Head of caudate nucleus (tissue), 42 donors: ENCODE data around the gene UBA52.

ENCODE experiments used
- DNase-seq, 42 donors: peaks; one replicate each; pipeline versions ENCODE4 v3.0.0 to v3.0.0-alpha.2; 2020 to 2021; ENCODE audit warnings: mixed read lengths in 7 of 42
- intact Hi-C: fragments of 100-400 bp; cut with DNase I; formaldehyde crosslinking; loops from one replicate; pipeline ENCODE4 v1.15.0; 2022

UBA52 gene

DNA sequence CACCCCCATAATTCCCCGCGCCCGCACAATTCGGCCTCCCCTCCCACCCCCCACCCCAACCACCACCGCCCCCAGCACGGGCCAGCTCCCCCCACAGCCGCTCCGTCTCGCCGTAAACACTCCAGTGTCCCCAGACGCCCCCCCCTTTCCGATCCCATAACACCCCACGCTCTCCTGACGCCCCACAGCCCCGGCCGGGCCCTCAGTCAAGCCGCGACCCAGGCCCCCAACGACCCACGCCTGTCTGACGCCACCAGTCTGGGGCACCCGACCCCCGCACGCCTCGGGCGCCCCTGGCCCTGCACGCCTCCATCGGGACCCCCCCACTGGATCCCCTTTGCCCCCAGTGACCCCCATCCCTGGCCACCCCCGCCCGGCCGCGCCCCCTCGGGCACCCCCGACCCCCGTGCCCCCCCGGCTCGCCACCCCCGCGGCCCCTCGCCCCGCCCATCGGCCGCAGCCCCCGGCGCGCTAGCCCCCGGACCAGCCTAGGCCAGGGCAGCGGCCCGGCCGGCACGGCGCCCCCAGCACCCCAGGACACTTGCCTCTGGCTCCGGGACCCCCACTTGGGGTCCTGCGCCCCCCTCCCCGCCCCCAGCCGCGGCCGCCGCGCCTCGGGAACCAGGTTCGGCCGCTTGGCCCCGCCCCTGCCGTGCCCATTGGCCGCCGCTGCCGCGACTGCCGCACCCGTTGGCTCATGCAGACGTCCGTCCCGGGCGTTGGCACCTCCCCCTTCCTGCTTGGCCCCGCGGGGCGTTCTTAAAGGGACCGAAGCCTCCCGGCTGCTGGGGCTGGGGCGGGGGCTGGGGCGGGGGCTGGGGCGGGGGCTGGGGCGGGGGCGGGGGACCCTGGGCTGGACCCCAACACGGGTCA is 28.5 kb upstream of the UBA52 start, which contains the start of gene FKBP8:
Gene FKBP8 (minus strand): TSS at position 633 of the 873 bp plus-strand sequence. CDS start 1,603 bp downstream, outside the sequence.
- peak; percentile 91 to 98 (median 96) for DNase-seq
- intact Hi-C loops = no loop called here

DNA sequence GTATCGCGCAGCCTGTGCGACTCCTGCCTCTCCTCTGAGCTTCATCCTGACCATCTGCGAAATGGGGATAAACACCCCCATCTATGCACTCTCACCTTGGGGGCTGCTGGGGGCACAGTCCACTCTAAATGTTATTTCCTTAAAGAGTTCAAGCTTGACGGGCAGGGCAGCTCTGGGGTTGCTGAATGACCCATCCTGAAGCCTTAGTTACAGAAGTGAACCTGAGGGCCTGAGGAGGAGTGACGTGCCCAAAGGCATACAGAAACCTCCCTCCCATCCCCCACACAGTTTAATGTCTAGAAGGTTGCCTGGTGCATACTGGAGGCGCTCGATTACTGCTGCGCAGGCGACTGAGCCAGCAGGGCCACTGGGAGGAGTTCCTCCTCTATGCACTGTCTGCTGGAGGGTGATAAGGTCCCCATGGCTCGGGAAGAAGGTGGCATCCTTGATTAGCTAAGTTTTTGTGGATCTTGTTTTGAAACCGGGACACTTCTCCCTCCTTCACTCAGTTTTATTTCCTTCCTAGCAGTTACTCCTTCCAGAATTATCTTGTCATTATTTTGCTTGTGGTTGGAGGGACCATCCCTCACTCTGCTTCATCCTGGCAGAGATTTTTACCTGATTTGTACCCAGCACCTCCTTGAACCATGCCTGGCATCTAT is 27.7 kb upstream of the UBA52 start:
- peak in 41 of 42 donors; percentile 27 to 91 (median 64) for DNase-seq
- intact Hi-C loops = no loop called here

GRCh38 chr19:18551631-18552030 is 20.0 kb upstream of the UBA52 start:
- intact Hi-C loops = no loop called here

GRCh38 chr19:18557411-18558201 is 14.1 kb upstream of the UBA52 start, which contains the start of gene KXD1:
Gene KXD1, plus strand, starts transcription at chr19:18557870. Its CDS starts 4,187 bp downstream, at chr19:18562057.
- intact Hi-C loops = no loop called here
- peak; percentile 94 to 99 (median 98) for DNase-seq

More at GRCh38 chr19:18551631-18552030, 20.0 kb upstream of the UBA52 start:
- no peak for DNase-seq

GRCh38 chr19:18558202-18558555 is 13.5 kb upstream of the UBA52 start:
- DNase-seq = peak in 1 of 42 donors; percentile 41
- intact Hi-C loops = no loop called here

DNA sequence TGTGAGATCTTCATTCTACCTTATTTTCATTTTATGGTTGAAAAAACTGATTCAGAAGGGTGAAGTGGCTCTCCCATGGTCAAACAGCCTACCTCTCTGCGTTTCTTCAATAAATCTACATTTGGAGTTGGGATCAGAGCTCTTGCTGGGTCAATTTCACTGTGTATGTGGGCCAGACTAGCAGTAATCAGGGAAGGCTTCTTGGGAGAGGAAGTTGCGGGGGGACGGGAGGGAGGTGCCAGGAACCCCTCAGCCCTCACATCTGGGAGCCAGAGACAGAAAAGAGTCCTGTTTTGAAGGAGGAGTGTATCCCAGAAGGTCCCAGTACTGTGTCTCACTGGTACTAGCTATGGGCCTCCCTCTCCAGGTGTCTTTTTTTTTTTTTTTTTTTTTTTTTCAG is 13.1 kb upstream of the UBA52 start:
- intact Hi-C loops = no loop called here

GRCh38 chr19:18559685-18560084 is 12.0 kb upstream of the UBA52 start:
- intact Hi-C loops = no loop called here

More for the DNA sequence above, 13.1 kb upstream of the UBA52 start:
- no peak for DNase-seq

DNA sequence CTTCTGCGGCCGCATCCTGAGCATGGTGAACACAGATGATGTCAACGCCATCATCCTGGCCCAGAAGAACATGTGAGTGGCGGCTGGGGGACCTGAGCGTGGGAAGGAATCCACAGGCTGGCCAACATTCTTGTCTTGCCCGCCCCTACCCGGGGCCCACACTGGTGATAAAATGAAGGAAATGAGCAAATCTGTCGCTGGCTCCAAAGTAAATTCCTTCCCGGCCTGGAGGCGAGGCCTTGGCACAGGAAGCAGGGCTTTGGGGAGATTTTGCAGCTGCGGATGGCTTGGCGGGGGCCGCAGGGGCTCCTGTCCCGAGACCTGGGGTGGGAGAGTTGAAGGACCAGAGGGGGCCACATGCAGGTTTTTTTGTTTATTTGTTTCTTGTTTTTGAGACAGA is 9.6 kb upstream of the UBA52 start:
- DNase-seq = no peak
- intact Hi-C loops = no loop called here

More at GRCh38 chr19:18559685-18560084, 12.0 kb upstream of the UBA52 start:
- no peak for DNase-seq

DNA sequence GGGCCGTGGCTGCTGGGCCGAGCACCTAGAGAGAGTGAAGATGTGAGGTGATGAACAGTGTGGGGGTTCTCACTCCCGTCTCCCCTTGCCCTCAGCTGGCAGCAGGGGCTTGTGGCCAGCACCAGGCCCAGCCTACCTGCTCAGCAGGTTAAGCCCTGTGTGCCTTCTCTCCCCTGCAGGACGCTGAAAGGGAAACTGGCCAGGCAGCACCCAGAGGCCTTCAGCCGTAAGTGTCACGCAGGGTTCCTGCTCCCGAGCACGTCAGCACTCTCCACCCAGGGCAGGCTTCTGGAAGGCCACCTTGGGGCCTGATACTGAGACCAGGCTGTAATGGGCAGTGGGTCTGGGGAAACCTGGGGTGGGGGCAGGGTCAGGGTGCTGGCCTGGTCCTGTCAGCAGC is 4.7 kb upstream of the UBA52 start:
- intact Hi-C loops = no loop called here
- DNase-seq = no peak

DNA sequence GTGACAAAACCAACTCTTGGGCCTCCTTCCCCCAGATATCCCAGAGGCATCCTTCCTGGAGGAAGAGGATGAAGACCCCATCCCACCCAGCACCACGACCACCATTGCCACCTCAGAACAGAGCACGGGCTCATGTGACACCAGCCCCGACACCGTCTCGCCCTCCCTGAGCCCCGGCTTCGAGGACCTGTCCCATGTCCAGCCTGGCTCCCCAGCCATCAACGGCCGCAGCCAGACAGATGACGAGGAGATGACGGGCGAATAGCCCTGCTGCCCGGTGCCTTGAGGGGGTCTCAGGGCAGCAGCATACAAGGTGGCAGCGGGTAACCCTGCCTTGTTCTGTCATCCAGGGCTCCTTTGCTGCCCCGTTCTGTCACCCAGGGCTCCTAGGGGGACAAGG is 3.3 kb upstream of the UBA52 start:
- intact Hi-C loops = no loop called here
- DNase-seq = no peak

DNA sequence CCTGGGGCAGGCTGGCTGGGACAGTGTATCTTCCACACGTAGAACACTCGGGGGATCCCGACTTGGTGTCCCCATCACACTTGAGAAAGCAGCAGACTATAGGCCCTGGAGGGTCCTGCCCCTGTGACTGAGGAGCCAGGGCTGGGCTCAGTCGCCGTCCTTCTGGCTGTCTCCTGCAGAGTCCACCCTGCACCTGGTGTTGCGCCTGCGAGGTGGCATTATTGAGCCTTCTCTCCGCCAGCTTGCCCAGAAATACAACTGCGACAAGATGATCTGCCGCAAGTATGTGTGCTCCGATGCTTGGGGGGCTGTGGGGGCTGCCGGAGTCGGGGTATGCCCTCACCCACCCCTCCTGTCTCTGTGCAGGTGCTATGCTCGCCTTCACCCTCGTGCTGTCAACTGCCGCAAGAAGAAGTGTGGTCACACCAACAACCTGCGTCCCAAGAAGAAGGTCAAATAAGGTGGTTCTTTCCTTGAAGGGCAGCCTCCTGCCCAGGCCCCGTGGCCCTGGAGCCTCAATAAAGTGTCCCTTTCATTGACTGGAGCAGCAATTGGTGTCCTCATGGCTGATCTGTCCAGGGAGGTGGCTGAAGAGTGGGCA is 3.1 kb downstream of the UBA52 start:
- intact Hi-C loops = no loop called here
- DNase-seq = no peak

- intact Hi-C loops = no loop called here
- no peak for DNase-seq
These were observed 4.7 kb downstream of the UBA52 start for GRCh38 chr19:18576383-18576782.

- no peak for DNase-seq
- intact Hi-C loops = no loop called here
These were observed 5.8 kb downstream of the UBA52 start for GRCh38 chr19:18577365-18577914.

- intact Hi-C loops = loop anchor here (10.0 kb wide), 1 partner anchor 106 kb away; no protein-coding TSS in a partner anchor
- DNase-seq = no peak
These were observed 8.7 kb downstream of the UBA52 start for GRCh38 chr19:18580311-18580710.

GRCh38 chr19:18586306-18586705 is 14.6 kb downstream of the UBA52 start:
- DNase-seq = no peak
- intact Hi-C loops = loop anchor here (10.0 kb wide), 1 partner anchor 112 kb away; no protein-coding TSS in a partner anchor

- intact Hi-C loops = loop anchor here (10.0 kb wide), 1 partner anchor 113 kb away; no protein-coding TSS in a partner anchor
- no peak for DNase-seq
These were observed 15.9 kb downstream of the UBA52 start for GRCh38 chr19:18587561-18587960.

GRCh38 chr19:18587962-18588610 is 16.4 kb downstream of the UBA52 start:
- intact Hi-C loops = loop anchor here (10.0 kb wide), 1 partner anchor 113 kb away; no protein-coding TSS in a partner anchor
- DNase-seq = peak in 2 of 42 donors; percentile 9 to 37
